HEK293 (cell line): Measurements from ENCODE around the gene MTG1.

ENCODE experiments used
- CTCF ChIP-seq: fragments of 450-650 bp; formaldehyde crosslinking; IDR thresholded peaks from 2 replicates; pipeline ENCODE4 v1.5.1; 2016; ENCODE audit warnings: missing biosample characterization, missing genetic modification characterization
- FEZF1 ChIP-seq: fragments of 450-650 bp; formaldehyde crosslinking; IDR thresholded peaks from 2 replicates; pipeline ENCODE4 v1.5.1; 2016; ENCODE audit warnings: missing biosample characterization, missing genetic modification characterization
- KLF16 ChIP-seq: fragments of 450-650 bp; formaldehyde crosslinking; IDR thresholded peaks from 2 replicates; pipeline ENCODE4 v1.5.1; 2017; ENCODE audit warnings: missing biosample characterization, missing genetic modification characterization
- TSHZ1 ChIP-seq: fragments of 450-650 bp; formaldehyde crosslinking; IDR thresholded peaks from 2 replicates; pipeline ENCODE4 v1.5.1; 2016; ENCODE audit warnings: missing biosample characterization, missing genetic modification characterization, borderline replicate concordance
- YY1 ChIP-seq: fragments of 450-650 bp; formaldehyde crosslinking; IDR thresholded peaks from 2 replicates; pipeline ENCODE4 v1.5.1; 2018; ENCODE audit warnings: missing biosample characterization, missing genetic modification characterization
- ZNF112 ChIP-seq: fragments of 450-650 bp; formaldehyde crosslinking; IDR thresholded peaks from 2 replicates; pipeline ENCODE4 v1.5.0; 2017; ENCODE audit warnings: missing biosample characterization, missing genetic modification characterization
- ZNF23 ChIP-seq: fragments of 450-650 bp; formaldehyde crosslinking; IDR thresholded peaks from 2 replicates; pipeline ENCODE4 v1.5.1; 2016; ENCODE audit warnings: missing biosample characterization, missing genetic modification characterization, borderline replicate concordance
- ZNF239 ChIP-seq: fragments of 450-650 bp; formaldehyde crosslinking; IDR thresholded peaks from 2 replicates; pipeline ENCODE4 v1.5.1; 2016; ENCODE audit warnings: missing biosample characterization, missing genetic modification characterization
- ZNF274 ChIP-seq, 2 experiments: fragments of 200-500 bp in 1 of 2; fragments of 450-650 bp in 1 of 2; sonication (Bioruptor generic) in 1 of 2; formaldehyde crosslinking in 1 of 2; IDR thresholded peaks; 2 replicates each; pipeline versions ENCODE4 v1.5.1 to v1.6.1; 2014 to 2016; ENCODE audit warnings: borderline replicate concordance in 1 of 2, inconsistent platforms in 1 of 2, low read length in 1 of 2, missing biosample characterization in 1 of 2, missing genetic modification characterization in 1 of 2
- ZNF280D ChIP-seq: fragments of 450-650 bp; formaldehyde crosslinking; IDR thresholded peaks from 2 replicates; pipeline ENCODE4 v1.5.1; 2016; ENCODE audit warnings: missing biosample characterization, missing genetic modification characterization
- ZNF354C ChIP-seq: fragments of 450-650 bp; formaldehyde crosslinking; IDR thresholded peaks from 2 replicates; pipeline ENCODE4 v1.5.1; 2016; ENCODE audit warnings: missing biosample characterization, missing genetic modification characterization, low read depth, borderline replicate concordance
- ZNF416 ChIP-seq: fragments of 450-650 bp; formaldehyde crosslinking; IDR thresholded peaks from 2 replicates; pipeline ENCODE4 v1.5.1; 2016; ENCODE audit warnings: missing biosample characterization, missing genetic modification characterization
- ZNF48 ChIP-seq: fragments of 450-650 bp; formaldehyde crosslinking; IDR thresholded peaks from 2 replicates; pipeline ENCODE4 v1.5.1; 2016; ENCODE audit warnings: missing biosample characterization, missing genetic modification characterization
- ZNF560 ChIP-seq: fragments of 450-650 bp; formaldehyde crosslinking; IDR thresholded peaks from 2 replicates; pipeline ENCODE4 v1.5.1; 2017; ENCODE audit warnings: missing biosample characterization, missing genetic modification characterization, borderline replicate concordance

GRCh38 chr10:133365461-133366129 is 28.4 kb upstream of the MTG1 start:
- TF ChIP-seq CTCF (tag by site-specific recombination): no peak
- TF ChIP-seq TSHZ1 (tag by site-specific recombination): no peak
- no peak for TF ChIP-seq ZNF112 (tag by site-specific recombination)
- no peak for TF ChIP-seq ZNF280D (tag by site-specific recombination)
- no peak for TF ChIP-seq YY1 (tag by site-specific recombination)
- TF ChIP-seq ZNF416 (tag by site-specific recombination): no peak
- TF ChIP-seq ZNF239 (tag by site-specific recombination): no peak
- no peak for TF ChIP-seq ZNF354C (tag by site-specific recombination)
- no peak for TF ChIP-seq ZNF48 (tag by site-specific recombination)
- no peak for TF ChIP-seq ZNF23 (tag by site-specific recombination)
- TF ChIP-seq KLF16 (tag by site-specific recombination): no peak
- TF ChIP-seq FEZF1 (tag by site-specific recombination): no peak
- no peak for TF ChIP-seq ZNF274 (IDR thresholded peaks at IDR 0.05; ENCODE audit: low read length)
- no peak for TF ChIP-seq ZNF274 (tag by site-specific recombination; IDR thresholded peaks at IDR 0.05; ENCODE audit: borderline replicate concordance)
- TF ChIP-seq ZNF560 (tag by site-specific recombination): no peak
